Astrocyte (in vitro differentiated cells and primary cell): ENCODE results near the gene HOXD10. TPM values are rescaled to one million over a fixed set of nuclear protein-coding genes. Genes with fewer than 3 reads are reported as not detected.

Experiments
- DNase-seq: peaks from one replicate; pipeline ENCODE4 v3.0.0-alpha.2; 2010; ENCODE audit warnings: low read depth
- FAIRE-seq: peaks from 2 replicates; lab custom pipeline; 2011; peaks lifted over from hg19 to GRCh38; lab: Jason Lieb, UNC
- H2AFZ ChIP-seq: 2 replicates; pipeline ENCODE4 v1.6.0; 2012; ENCODE audit warnings: low read depth, low read length, inconsistent platforms
- H3K27ac ChIP-seq: 2 replicates; pipeline ENCODE4 v1.5.1; 2011; ENCODE audit warnings: low read depth, low read length, inconsistent platforms
- H3K27me3 ChIP-seq: 2 replicates; pipeline ENCODE4 v1.6.0; 2011; ENCODE audit warnings: low read length, inconsistent platforms; ENCODE audit not compliant: insufficient read depth
- H3K36me3 ChIP-seq: 2 replicates; pipeline ENCODE4 v1.5.1; 2011; ENCODE audit warnings: low read length, inconsistent platforms; ENCODE audit not compliant: insufficient read depth
- H3K4me1 ChIP-seq: 2 replicates; pipeline ENCODE4 v1.5.1; 2011; ENCODE audit warnings: low read length, inconsistent platforms; ENCODE audit not compliant: insufficient read depth
- H3K4me2 ChIP-seq: 2 replicates; pipeline ENCODE4 v1.6.0; 2012; ENCODE audit warnings: low read length, inconsistent platforms
- H3K4me3 ChIP-seq: 2 replicates; pipeline ENCODE4 v1.5.1; 2011; ENCODE audit warnings: low read depth, mild to moderate bottlenecking, low read length, inconsistent platforms; ENCODE audit not compliant: insufficient read depth
- H3K79me2 ChIP-seq: 2 replicates; pipeline ENCODE4 v1.6.0; 2012; ENCODE audit warnings: mild to moderate bottlenecking, low read length, inconsistent platforms; ENCODE audit not compliant: insufficient read depth
- H3K9ac ChIP-seq: 2 replicates; pipeline ENCODE4 v1.6.0; 2012; ENCODE audit warnings: mild to moderate bottlenecking, low read length, inconsistent platforms
- H3K9me3 ChIP-seq: 2 replicates; pipeline ENCODE4 v1.5.1; 2012; ENCODE audit warnings: low read depth, mild to moderate bottlenecking, low read length, inconsistent platforms; ENCODE audit not compliant: insufficient read depth
- H4K20me1 ChIP-seq: 2 replicates; pipeline ENCODE4 v1.6.0; 2012; ENCODE audit warnings: low read length, inconsistent platforms; ENCODE audit not compliant: insufficient read depth
- H3K27ac Mint-ChIP-seq: one replicate; pipeline ENCODE4 v1.8.0; 2021; ENCODE audit warnings: mild to moderate bottlenecking, mixed read lengths; ENCODE audit not compliant: unreplicated experiment
- H3K27me3 Mint-ChIP-seq: one replicate; pipeline ENCODE4 v1.8.0; 2021; ENCODE audit warnings: low read depth, mixed read lengths; ENCODE audit not compliant: unreplicated experiment
- H3K36me3 Mint-ChIP-seq: one replicate; pipeline ENCODE4 v1.8.0; 2021; ENCODE audit warnings: low read depth, mixed read lengths; ENCODE audit not compliant: unreplicated experiment
- H3K4me1 Mint-ChIP-seq: one replicate; pipeline ENCODE4 v1.8.0; 2021; ENCODE audit warnings: low read depth, mixed read lengths; ENCODE audit not compliant: unreplicated experiment
- H3K4me3 Mint-ChIP-seq: one replicate; pipeline ENCODE4 v1.8.0; 2021; ENCODE audit warnings: mild to moderate bottlenecking, moderate library complexity, mixed read lengths; ENCODE audit not compliant: unreplicated experiment
- H3K9me3 Mint-ChIP-seq: one replicate; pipeline ENCODE4 v1.8.0; 2021; ENCODE audit warnings: mild to moderate bottlenecking, mixed read lengths; ENCODE audit not compliant: unreplicated experiment
- EZH2 ChIP-seq: IDR thresholded peaks from 2 replicates; pipeline ENCODE4 v1.6.1; 2012; ENCODE audit warnings: mild to moderate bottlenecking, low read length, inconsistent platforms; ENCODE audit not compliant: insufficient read depth
- total RNA-seq: library from RNA; stranded (reverse); gene quantifications from 2 replicates; pipeline ENCODE4 v1.2.1, GENCODE V29; 2021
- TF ChIP-seq, protein P1 (sequence below): IDR thresholded peaks from 2 replicates; pipeline ENCODE4 v1.5.1; 2011; ENCODE audit warnings: low read depth, mild to moderate bottlenecking, inconsistent platforms, low read length, moderate library complexity; ENCODE audit not compliant: insufficient read depth

The HOXD10 gene
- total RNA-seq, 1 donor from 2014 or later = not detected

DNA sequence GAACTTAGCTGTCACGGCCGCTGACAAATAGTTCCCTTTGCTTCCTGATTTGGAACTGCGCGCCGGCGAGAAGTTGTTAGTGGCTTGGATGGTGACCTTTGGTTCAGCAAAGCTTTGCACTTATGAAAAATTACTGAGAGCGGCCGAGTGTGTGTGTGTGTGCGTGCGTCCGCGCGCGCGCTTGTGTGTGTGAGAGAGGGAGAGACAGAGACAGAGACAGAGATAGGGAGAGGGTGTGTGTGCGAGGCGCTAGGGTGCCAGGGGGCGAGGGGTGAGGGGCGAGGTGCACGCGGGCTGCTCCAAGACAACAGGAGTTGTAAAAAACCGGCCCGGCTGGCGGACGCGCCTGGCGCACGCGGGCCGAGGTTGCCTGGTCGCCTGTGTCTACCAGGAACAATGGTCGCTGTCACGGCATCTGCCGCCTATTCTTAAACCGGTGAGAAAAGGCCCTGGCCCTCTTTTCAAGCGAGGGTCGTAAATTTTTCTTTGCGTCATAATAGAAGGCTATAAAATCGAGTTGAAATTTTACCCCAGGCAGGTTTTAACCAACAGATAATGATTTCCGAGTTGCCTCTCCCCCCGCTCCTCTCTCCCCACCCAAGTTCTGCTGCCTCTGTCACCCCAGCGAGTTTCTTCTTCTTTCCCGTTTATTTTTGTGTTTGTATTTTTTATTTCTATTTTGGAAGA lies 41.1 kb downstream of the HOXD10 start:
- Histone ChIP-seq H3K4me1 (no peaks in the 10 kb centered on the region), H4K20me1 (no peaks in the 10 kb centered on the region), H3K36me3 (no peaks in the 10 kb centered on the region), H3K4me2 (peak overlapping the region; percentile 82), H3K27ac (peak overlapping the region; percentile 42), H3K9me3 (peaks cover 4% of the 10 kb centered on the region), H3K79me2 (no peaks in the 10 kb centered on the region), H2AFZ (no peak overlapping the region), H3K9ac (peak overlapping the region; percentile 70), H3K4me3 (peak overlapping the region; percentile 36), H3K27me3 (peaks cover 90% of the 10 kb centered on the region)
- H3K36me3 Mint-ChIP-seq = peaks cover 3% of the 10 kb centered on the region
- no peaks in the 10 kb centered on the region for H3K4me1 Mint-ChIP-seq
- TF ChIP-seq, protein P1, sequence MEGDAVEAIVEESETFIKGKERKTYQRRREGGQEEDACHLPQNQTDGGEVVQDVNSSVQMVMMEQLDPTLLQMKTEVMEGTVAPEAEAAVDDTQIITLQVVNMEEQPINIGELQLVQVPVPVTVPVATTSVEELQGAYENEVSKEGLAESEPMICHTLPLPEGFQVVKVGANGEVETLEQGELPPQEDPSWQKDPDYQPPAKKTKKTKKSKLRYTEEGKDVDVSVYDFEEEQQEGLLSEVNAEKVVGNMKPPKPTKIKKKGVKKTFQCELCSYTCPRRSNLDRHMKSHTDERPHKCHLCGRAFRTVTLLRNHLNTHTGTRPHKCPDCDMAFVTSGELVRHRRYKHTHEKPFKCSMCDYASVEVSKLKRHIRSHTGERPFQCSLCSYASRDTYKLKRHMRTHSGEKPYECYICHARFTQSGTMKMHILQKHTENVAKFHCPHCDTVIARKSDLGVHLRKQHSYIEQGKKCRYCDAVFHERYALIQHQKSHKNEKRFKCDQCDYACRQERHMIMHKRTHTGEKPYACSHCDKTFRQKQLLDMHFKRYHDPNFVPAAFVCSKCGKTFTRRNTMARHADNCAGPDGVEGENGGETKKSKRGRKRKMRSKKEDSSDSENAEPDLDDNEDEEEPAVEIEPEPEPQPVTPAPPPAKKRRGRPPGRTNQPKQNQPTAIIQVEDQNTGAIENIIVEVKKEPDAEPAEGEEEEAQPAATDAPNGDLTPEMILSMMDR = no peak
- TF ChIP-seq EZH2 = peak; percentile 79
- no peak for DNase-seq
- peak overlapping the region; percentile 47 for H3K27ac Mint-ChIP-seq
- FAIRE-seq = no peak
- H3K9me3 Mint-ChIP-seq = peaks cover 19% of the 10 kb centered on the region
- no peak overlapping the region for H3K4me3 Mint-ChIP-seq
- H3K27me3 Mint-ChIP-seq = peaks cover 87% of the 10 kb centered on the region

DNA sequence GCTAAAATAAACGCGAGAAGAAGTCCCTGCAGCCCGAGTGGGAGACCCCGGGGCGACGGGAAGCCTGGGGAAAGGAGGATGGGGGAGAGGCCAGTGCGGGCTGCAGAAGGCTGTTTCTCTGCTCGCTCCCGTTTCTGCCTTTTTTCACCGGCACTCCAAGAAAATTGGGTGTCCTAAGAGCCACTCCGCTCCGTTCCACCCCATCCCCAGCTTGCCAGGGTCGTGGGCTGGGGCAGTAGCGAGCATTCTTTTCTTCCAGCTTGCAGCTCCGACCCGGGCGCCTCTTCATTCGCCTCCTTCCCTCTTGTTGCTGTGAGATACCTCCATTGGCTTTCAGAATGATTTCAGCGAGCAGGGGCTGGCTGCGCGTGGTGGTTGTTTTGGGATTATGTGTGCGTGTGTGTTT lies 41.6 kb downstream of the HOXD10 start:
- peak overlapping the region; percentile 38 for H3K27ac Mint-ChIP-seq
- peaks cover 3% of the 10 kb centered on the region for H3K36me3 Mint-ChIP-seq
- no peaks in the 10 kb centered on the region for H4K20me1 ChIP-seq
- TF ChIP-seq, protein P1 = no peak
- TF ChIP-seq EZH2 = no peak
- H3K9me3 ChIP-seq = peaks cover 4% of the 10 kb centered on the region
- no peaks in the 10 kb centered on the region for H3K4me1 Mint-ChIP-seq
- FAIRE-seq (no peak), DNase-seq (no peak)
- H2AFZ ChIP-seq = no peak overlapping the region
- H3K4me3 ChIP-seq = peak overlapping the region; percentile 36
- peak overlapping the region; percentile 42 for H3K27ac ChIP-seq
- H3K27me3 ChIP-seq = peaks cover 88% of the 10 kb centered on the region
- H3K9ac ChIP-seq = peak overlapping the region; percentile 70
- peaks cover 21% of the 10 kb centered on the region for H3K9me3 Mint-ChIP-seq
- peaks cover 86% of the 10 kb centered on the region for H3K27me3 Mint-ChIP-seq
- no peak overlapping the region for H3K4me3 Mint-ChIP-seq
- peaks cover 2% of the 10 kb centered on the region for H3K4me1 ChIP-seq
- no peaks in the 10 kb centered on the region for H3K36me3 ChIP-seq
- H3K79me2 ChIP-seq = no peaks in the 10 kb centered on the region
- H3K4me2 ChIP-seq = peak overlapping the region; percentile 82
